GM23338 (cell line): ENCODE measurements around the gene ARHGEF16. TPM values are rescaled to one million over a fixed set of nuclear protein-coding genes. Genes with fewer than 3 reads are reported as not detected.

ENCODE experiments used
- ATAC-seq: fragments of 200-7000 bp; cut with Tn5 transposase; 3 replicates; pipeline ENCODE4 v1.9.1; 2020
- DNase-seq: peaks from one replicate; pipeline ENCODE4 v3.0.0-alpha.2; 2015; ENCODE audit warnings: low spot score
- H2AFZ ChIP-seq: fragments of 200-600 bp; sonication (generic); 2 replicates; pipeline ENCODE4 v1.8.0; 2016; ENCODE audit warnings: antibody characterized with exemption, mild to moderate bottlenecking, moderate library complexity
- H3F3A ChIP-seq: fragments of 200-600 bp; sonication (generic); replicated peaks from 2 replicates; pipeline ENCODE4 v1.8.0; 2017; ENCODE audit warnings: antibody characterized with exemption, mixed run types, low read depth
- H3K27ac ChIP-seq: fragments of 200-600 bp; sonication (generic); 2 replicates; pipeline ENCODE4 v1.6.1; 2016; ENCODE audit warnings: low read depth
- H3K27me3 ChIP-seq: fragments of 200-600 bp; sonication (generic); 2 replicates; pipeline ENCODE4 v1.8.0; 2016; ENCODE audit warnings: mild to moderate bottlenecking, mixed run types, moderate library complexity; ENCODE audit not compliant: insufficient read depth
- H3K36me3 ChIP-seq: fragments of 200-600 bp; sonication (generic); 2 replicates; pipeline ENCODE4 v1.8.0; 2016; ENCODE audit warnings: mild to moderate bottlenecking; ENCODE audit not compliant: insufficient read depth
- H3K4me1 ChIP-seq: fragments of 200-600 bp; sonication (generic); 2 replicates; pipeline ENCODE4 v1.8.0; 2016; ENCODE audit warnings: mild to moderate bottlenecking, moderate library complexity; ENCODE audit not compliant: insufficient read depth
- H3K4me2 ChIP-seq: fragments of 200-600 bp; sonication (generic); 2 replicates; pipeline ENCODE4 v1.7.1; 2017; ENCODE audit warnings: mixed run types
- H3K4me3 ChIP-seq: fragments of 200-600 bp; sonication (generic); 2 replicates; pipeline ENCODE4 v1.6.1; 2016; ENCODE audit warnings: mixed run types
- H3K79me2 ChIP-seq: fragments of 200-600 bp; sonication (generic); replicated peaks from 2 replicates; pipeline ENCODE4 v1.8.0; 2017; ENCODE audit warnings: mild to moderate bottlenecking; ENCODE audit not compliant: insufficient read depth
- H3K9me2 ChIP-seq: fragments of 200-600 bp; sonication (generic); 2 replicates; pipeline ENCODE4 v1.8.0; 2017; ENCODE audit not compliant: insufficient read depth
- H4K20me1 ChIP-seq: fragments of 200-600 bp; sonication (generic); replicated peaks from 2 replicates; pipeline ENCODE4 v1.8.0; 2017; ENCODE audit warnings: mild to moderate bottlenecking; ENCODE audit not compliant: insufficient read depth
- H3K27ac Mint-ChIP-seq: 2 replicates; pipeline ENCODE4 v1.8.0; 2020; ENCODE audit warnings: inconsistent platforms, mild to moderate bottlenecking, moderate library complexity, mixed read lengths
- H3K27me3 Mint-ChIP-seq: 3 replicates; pipeline ENCODE4 v1.8.0; 2022; ENCODE audit warnings: low read depth, mild to moderate bottlenecking, moderate library complexity, mixed read lengths, inconsistent platforms; ENCODE audit not compliant: insufficient read depth, poor library complexity
- H3K36me3 Mint-ChIP-seq: 3 replicates; pipeline ENCODE4 v1.8.0; 2021; ENCODE audit warnings: low read depth, mild to moderate bottlenecking, inconsistent platforms, moderate library complexity, mixed read lengths
- H3K4me1 Mint-ChIP-seq: 3 replicates; pipeline ENCODE4 v1.8.0; 2020; ENCODE audit warnings: mild to moderate bottlenecking, inconsistent platforms, mixed read lengths
- H3K4me3 Mint-ChIP-seq: 3 replicates; pipeline ENCODE4 v1.8.0; 2021; ENCODE audit warnings: moderate library complexity, mild to moderate bottlenecking, inconsistent platforms, mixed read lengths
- H3K9me3 Mint-ChIP-seq: 3 replicates; pipeline ENCODE4 v1.8.0; 2020; ENCODE audit warnings: moderate library complexity, mild to moderate bottlenecking, inconsistent platforms, mixed read lengths
- CREB1 ChIP-seq: fragments of 250-450 bp; sonication (Bioruptor Pico); IDR thresholded peaks from 2 replicates; pipeline ENCODE4 v1.5.0; 2020; ENCODE audit warnings: low read depth, mild to moderate bottlenecking, moderate library complexity
- CTCF ChIP-seq, 2 experiments: fragments of 200-600 bp in 1 of 2; sonication (generic) in 1 of 2; conservative IDR thresholded peaks; 2 replicates each; pipeline versions ENCODE4 v1.5.1 to v1.6.1; 2016 to 2017; ENCODE audit warnings: antibody characterized with exemption in 2 of 2, low read depth in 2 of 2, mild to moderate bottlenecking in 2 of 2, moderate library complexity in 1 of 2
- ETS1 ChIP-seq: IDR thresholded peaks from 2 replicates; pipeline ENCODE4 v1.6.1; 2016; ENCODE audit warnings: antibody characterized with exemption
- EZH2 ChIP-seq: fragments of 200-600 bp; sonication (generic); IDR thresholded peaks from one replicate; pipeline ENCODE4 v1.8.0; 2017; ENCODE audit warnings: antibody characterized with exemption, mild to moderate bottlenecking, low read depth; ENCODE audit not compliant: unreplicated experiment
- EZH2phosphoT487 ChIP-seq: fragments of 200-600 bp; sonication (generic); IDR thresholded peaks from one replicate; pipeline ENCODE4 v1.8.1; 2018; ENCODE audit warnings: antibody characterized with exemption; ENCODE audit not compliant: unreplicated experiment
- NANOG ChIP-seq: IDR thresholded peaks from 2 replicates; pipeline ENCODE4 v1.6.1; 2016; ENCODE audit warnings: antibody characterized with exemption, borderline replicate concordance
- POLR2AphosphoS5 ChIP-seq: IDR thresholded peaks from 2 replicates; pipeline ENCODE4 v1.6.1; 2016; ENCODE audit warnings: antibody characterized with exemption, low read depth
- STAT1 ChIP-seq: IDR thresholded peaks from one replicate; pipeline ENCODE4 v1.6.1; 2016; ENCODE audit warnings: antibody characterized with exemption; ENCODE audit not compliant: unreplicated experiment
- polyA plus RNA-seq: library from polyadenylated mRNA; unstranded; fragments of >200 nt; fragmentation: Nextera tagmentation; extraction: Ambion mirVana; gene quantifications from 2 replicates; pipeline ENCODE4 v1.2.1, GENCODE V29; 2016
- total RNA-seq: library from RNA; depleted of rRNA; stranded (reverse); fragments of >200 nt; shearing (Covaris generic); gene quantifications from 2 replicates; pipeline ENCODE4 v1.2.3, GENCODE V29; 2014
- TF ChIP-seq, protein P1 (sequence below): IDR thresholded peaks from one replicate; pipeline ENCODE4 v1.6.1; 2018; ENCODE audit warnings: antibody characterized with exemption; ENCODE audit not compliant: unreplicated experiment

ARHGEF16 gene
- total and polyA plus RNA-seq, 2 experiments from 2014 or later, result 12.2 to 29.3 TPM

- H3K36me3 Mint-ChIP-seq, result peaks cover 2% of the 10 kb centered on the region; the same call in 1 of the 3 replicates
Observed at GRCh38 chr1:3511306-3511705, 56.8 kb downstream of the ARHGEF16 start.

DNA sequence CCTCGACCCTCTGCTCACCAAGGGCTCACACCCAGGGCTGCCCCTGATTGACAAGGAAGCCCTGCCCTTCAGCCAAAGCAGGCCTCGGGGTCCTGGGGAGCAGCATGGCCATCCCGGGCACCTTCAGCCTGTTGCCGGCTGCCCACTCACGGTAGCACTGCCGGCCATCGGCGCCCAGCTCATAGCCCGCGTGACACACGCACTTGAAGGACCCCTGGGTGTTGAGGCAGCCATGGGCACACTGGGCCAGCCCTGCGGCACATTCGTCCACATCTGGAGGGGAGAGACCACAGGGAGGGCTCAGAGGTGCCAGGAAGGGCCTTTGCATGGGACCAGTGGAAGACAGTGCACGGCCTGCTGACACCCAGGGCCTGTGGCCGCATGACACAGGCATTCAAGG lies 57.4 kb downstream of the ARHGEF16 start:
- Mint-ChIP-seq H3K9me3 (no peaks in the 10 kb centered on the region), H3K4me1 (no peaks in the 10 kb centered on the region; the same call in 2 of the 3 replicates), H3K36me3 (peaks cover 2% of the 10 kb centered on the region; the same call in 1 of the 3 replicates), H3K27ac (no peak overlapping the region), H3K4me3 (no peak overlapping the region), H3K27me3 (peaks cover 4% of the 10 kb centered on the region)
- Histone ChIP-seq H3K27me3 (no peaks in the 10 kb centered on the region), H3K79me2 (no peaks in the 10 kb centered on the region), H3K4me2 (no peak overlapping the region), H4K20me1 (no peaks in the 10 kb centered on the region; the same call in 1 of the 2 replicates), H3F3A (no peaks in the 10 kb centered on the region), H3K4me3 (no peak overlapping the region), H3K4me1 (no peaks in the 10 kb centered on the region), H2AFZ (no peak overlapping the region), H3K9me2 (no peaks in the 10 kb centered on the region), H3K36me3 (no peaks in the 10 kb centered on the region), H3K27ac (no peak overlapping the region)
- ATAC-seq, result no peak
- DNase-seq, result no peak
- no peak for TF ChIP-seq STAT1
- TF ChIP-seq CTCF (conservative IDR thresholded peaks at IDR 0.05; ENCODE audit: low read depth in 2 of 2), result no peak
- TF ChIP-seq POLR2AphosphoS5, result no peak
- no peak for TF ChIP-seq ETS1
- TF ChIP-seq NANOG, result no peak
- no peak for TF ChIP-seq EZH2phosphoT487
- TF ChIP-seq, protein P1, sequence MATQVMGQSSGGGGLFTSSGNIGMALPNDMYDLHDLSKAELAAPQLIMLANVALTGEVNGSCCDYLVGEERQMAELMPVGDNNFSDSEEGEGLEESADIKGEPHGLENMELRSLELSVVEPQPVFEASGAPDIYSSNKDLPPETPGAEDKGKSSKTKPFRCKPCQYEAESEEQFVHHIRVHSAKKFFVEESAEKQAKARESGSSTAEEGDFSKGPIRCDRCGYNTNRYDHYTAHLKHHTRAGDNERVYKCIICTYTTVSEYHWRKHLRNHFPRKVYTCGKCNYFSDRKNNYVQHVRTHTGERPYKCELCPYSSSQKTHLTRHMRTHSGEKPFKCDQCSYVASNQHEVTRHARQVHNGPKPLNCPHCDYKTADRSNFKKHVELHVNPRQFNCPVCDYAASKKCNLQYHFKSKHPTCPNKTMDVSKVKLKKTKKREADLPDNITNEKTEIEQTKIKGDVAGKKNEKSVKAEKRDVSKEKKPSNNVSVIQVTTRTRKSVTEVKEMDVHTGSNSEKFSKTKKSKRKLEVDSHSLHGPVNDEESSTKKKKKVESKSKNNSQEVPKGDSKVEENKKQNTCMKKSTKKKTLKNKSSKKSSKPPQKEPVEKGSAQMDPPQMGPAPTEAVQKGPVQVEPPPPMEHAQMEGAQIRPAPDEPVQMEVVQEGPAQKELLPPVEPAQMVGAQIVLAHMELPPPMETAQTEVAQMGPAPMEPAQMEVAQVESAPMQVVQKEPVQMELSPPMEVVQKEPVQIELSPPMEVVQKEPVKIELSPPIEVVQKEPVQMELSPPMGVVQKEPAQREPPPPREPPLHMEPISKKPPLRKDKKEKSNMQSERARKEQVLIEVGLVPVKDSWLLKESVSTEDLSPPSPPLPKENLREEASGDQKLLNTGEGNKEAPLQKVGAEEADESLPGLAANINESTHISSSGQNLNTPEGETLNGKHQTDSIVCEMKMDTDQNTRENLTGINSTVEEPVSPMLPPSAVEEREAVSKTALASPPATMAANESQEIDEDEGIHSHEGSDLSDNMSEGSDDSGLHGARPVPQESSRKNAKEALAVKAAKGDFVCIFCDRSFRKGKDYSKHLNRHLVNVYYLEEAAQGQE, result no peak
- no peak for TF ChIP-seq EZH2
- no peak for TF ChIP-seq CREB1 (CRISPR knock-in tag)

More at GRCh38 chr1:3511306-3511705, 56.8 kb downstream of the ARHGEF16 start:
- Histone ChIP-seq H3K4me2 (no peak overlapping the region), H3K4me1 (no peaks in the 10 kb centered on the region), H4K20me1 (no peaks in the 10 kb centered on the region; the same call in 1 of the 2 replicates), H3K9me2 (no peaks in the 10 kb centered on the region), H3K27ac (no peak overlapping the region), H2AFZ (no peak overlapping the region), H3K36me3 (no peaks in the 10 kb centered on the region), H3F3A (no peaks in the 10 kb centered on the region), H3K4me3 (no peak overlapping the region), H3K79me2 (no peaks in the 10 kb centered on the region), H3K27me3 (no peaks in the 10 kb centered on the region)
- peaks cover 4% of the 10 kb centered on the region for H3K27me3 Mint-ChIP-seq
- no peak for TF ChIP-seq STAT1
- H3K9me3 Mint-ChIP-seq, result no peaks in the 10 kb centered on the region
- H3K4me3 Mint-ChIP-seq, result no peak overlapping the region
- ATAC-seq, result no peak
- H3K27ac Mint-ChIP-seq, result no peak overlapping the region
- no peak for DNase-seq
- no peaks in the 10 kb centered on the region; the same call in 2 of the 3 replicates for H3K4me1 Mint-ChIP-seq
